A549 (cell line): Measurements from ENCODE around the gene SCARF1.

Experiments
- JUN ChIP-seq, 2 experiments: fragments of >200 bp; sonication (Bioruptor Twin); formaldehyde crosslinking; IDR thresholded peaks; 2 replicates in 1 of 2; 3 replicates in 1 of 2; pipeline ENCODE4 v1.6.1; 2016 to 2017
- MAFK ChIP-seq: fragments of 450-650 bp; IDR thresholded peaks from 2 replicates; pipeline ENCODE4 v1.6.1; 2014; ENCODE audit not compliant: partially characterized antibody
- POLR2A ChIP-seq: IDR thresholded peaks from 2 replicates; pipeline ENCODE4 v1.6.1; 2012; ENCODE audit warnings: mild to moderate bottlenecking, low read length
- TP53 ChIP-seq: fragments of 250-450 bp; sonication (Bioruptor Pico); IDR thresholded peaks from 2 replicates; pipeline ENCODE4 v1.5.0; 2021; ENCODE audit warnings: mild to moderate bottlenecking, moderate library complexity
- TF ChIP-seq, protein P1 (sequence below): IDR thresholded peaks from 2 replicates; pipeline ENCODE4 v1.6.1; 2012
- TF ChIP-seq, protein P2 (sequence below): fragments of >200 bp; sonication (Bioruptor Twin); formaldehyde crosslinking; IDR thresholded peaks from 3 replicates; pipeline ENCODE4 v1.5.1; 2016

DNA sequence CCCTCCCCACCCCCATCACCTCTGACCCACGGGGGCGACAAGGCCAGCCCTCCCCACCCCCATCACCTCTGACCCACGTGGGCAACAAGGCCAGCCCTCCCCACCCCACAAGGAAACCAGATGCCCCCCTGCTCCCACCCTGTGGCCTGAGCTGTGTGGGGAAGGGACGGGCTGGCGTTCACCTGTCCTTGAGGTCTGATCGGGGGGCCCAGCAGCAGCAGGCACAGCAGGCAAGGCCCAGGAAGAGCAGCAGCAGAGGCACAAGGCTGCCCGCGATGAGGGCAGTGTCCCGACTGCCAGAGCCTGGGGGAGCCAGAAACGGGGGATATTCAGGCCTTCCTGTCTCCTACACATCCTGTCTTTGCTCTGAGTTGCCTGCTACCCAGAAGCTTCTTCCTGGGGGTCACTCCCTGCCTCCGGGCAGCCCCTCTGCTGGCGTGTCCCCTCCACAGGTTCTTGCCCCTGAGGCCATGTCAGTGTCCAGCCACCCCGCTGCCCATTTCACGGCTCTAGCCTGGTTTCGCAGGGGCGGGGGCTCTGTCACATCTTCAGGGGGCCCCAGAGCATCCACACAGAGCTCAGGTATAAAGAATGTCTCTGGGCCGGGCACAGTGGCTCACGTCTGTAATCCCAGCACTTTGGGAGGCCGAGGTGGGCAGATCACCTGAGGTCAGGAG lies 6.8 kb downstream of the SCARF1 start:
- no peak for TF ChIP-seq MAFK
- no peak for TF ChIP-seq POLR2A
- TF ChIP-seq, protein P1, sequence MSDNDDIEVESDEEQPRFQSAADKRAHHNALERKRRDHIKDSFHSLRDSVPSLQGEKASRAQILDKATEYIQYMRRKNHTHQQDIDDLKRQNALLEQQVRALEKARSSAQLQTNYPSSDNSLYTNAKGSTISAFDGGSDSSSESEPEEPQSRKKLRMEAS = no peak
- TF ChIP-seq, protein P2, sequence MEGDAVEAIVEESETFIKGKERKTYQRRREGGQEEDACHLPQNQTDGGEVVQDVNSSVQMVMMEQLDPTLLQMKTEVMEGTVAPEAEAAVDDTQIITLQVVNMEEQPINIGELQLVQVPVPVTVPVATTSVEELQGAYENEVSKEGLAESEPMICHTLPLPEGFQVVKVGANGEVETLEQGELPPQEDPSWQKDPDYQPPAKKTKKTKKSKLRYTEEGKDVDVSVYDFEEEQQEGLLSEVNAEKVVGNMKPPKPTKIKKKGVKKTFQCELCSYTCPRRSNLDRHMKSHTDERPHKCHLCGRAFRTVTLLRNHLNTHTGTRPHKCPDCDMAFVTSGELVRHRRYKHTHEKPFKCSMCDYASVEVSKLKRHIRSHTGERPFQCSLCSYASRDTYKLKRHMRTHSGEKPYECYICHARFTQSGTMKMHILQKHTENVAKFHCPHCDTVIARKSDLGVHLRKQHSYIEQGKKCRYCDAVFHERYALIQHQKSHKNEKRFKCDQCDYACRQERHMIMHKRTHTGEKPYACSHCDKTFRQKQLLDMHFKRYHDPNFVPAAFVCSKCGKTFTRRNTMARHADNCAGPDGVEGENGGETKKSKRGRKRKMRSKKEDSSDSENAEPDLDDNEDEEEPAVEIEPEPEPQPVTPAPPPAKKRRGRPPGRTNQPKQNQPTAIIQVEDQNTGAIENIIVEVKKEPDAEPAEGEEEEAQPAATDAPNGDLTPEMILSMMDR = no peak
- no peak for TF ChIP-seq JUN (IDR thresholded peaks at IDR 0.05)
- no peak for TF ChIP-seq TP53 (CRISPR knock-in tag)
